Astrocyte (in vitro differentiated cells and primary cell): ENCODE measurements around the gene TARM1. TPM values are rescaled to one million over a fixed set of nuclear protein-coding genes. Genes with fewer than 3 reads are reported as not detected.

Experiments
- DNase-seq: peaks from one replicate; pipeline ENCODE4 v3.0.0-alpha.2; 2010; ENCODE audit warnings: low read depth
- FAIRE-seq: peaks from 2 replicates; lab custom pipeline; 2011; peaks lifted over from hg19 to GRCh38; lab: Jason Lieb, UNC
- H2AFZ ChIP-seq: 2 replicates; pipeline ENCODE4 v1.6.0; 2012; ENCODE audit warnings: low read depth, low read length, inconsistent platforms
- H3K27ac ChIP-seq: 2 replicates; pipeline ENCODE4 v1.5.1; 2011; ENCODE audit warnings: low read depth, low read length, inconsistent platforms
- H3K27me3 ChIP-seq: 2 replicates; pipeline ENCODE4 v1.6.0; 2011; ENCODE audit warnings: low read length, inconsistent platforms; ENCODE audit not compliant: insufficient read depth
- H3K36me3 ChIP-seq: 2 replicates; pipeline ENCODE4 v1.5.1; 2011; ENCODE audit warnings: low read length, inconsistent platforms; ENCODE audit not compliant: insufficient read depth
- H3K4me1 ChIP-seq: 2 replicates; pipeline ENCODE4 v1.5.1; 2011; ENCODE audit warnings: low read length, inconsistent platforms; ENCODE audit not compliant: insufficient read depth
- H3K4me2 ChIP-seq: 2 replicates; pipeline ENCODE4 v1.6.0; 2012; ENCODE audit warnings: low read length, inconsistent platforms
- H3K4me3 ChIP-seq: 2 replicates; pipeline ENCODE4 v1.5.1; 2011; ENCODE audit warnings: low read depth, mild to moderate bottlenecking, low read length, inconsistent platforms; ENCODE audit not compliant: insufficient read depth
- H3K79me2 ChIP-seq: 2 replicates; pipeline ENCODE4 v1.6.0; 2012; ENCODE audit warnings: mild to moderate bottlenecking, low read length, inconsistent platforms; ENCODE audit not compliant: insufficient read depth
- H3K9ac ChIP-seq: 2 replicates; pipeline ENCODE4 v1.6.0; 2012; ENCODE audit warnings: mild to moderate bottlenecking, low read length, inconsistent platforms
- H3K9me3 ChIP-seq: 2 replicates; pipeline ENCODE4 v1.5.1; 2012; ENCODE audit warnings: low read depth, mild to moderate bottlenecking, low read length, inconsistent platforms; ENCODE audit not compliant: insufficient read depth
- H4K20me1 ChIP-seq: 2 replicates; pipeline ENCODE4 v1.6.0; 2012; ENCODE audit warnings: low read length, inconsistent platforms; ENCODE audit not compliant: insufficient read depth
- H3K27ac Mint-ChIP-seq: one replicate; pipeline ENCODE4 v1.8.0; 2021; ENCODE audit warnings: mild to moderate bottlenecking, mixed read lengths; ENCODE audit not compliant: unreplicated experiment
- H3K27me3 Mint-ChIP-seq: one replicate; pipeline ENCODE4 v1.8.0; 2021; ENCODE audit warnings: low read depth, mixed read lengths; ENCODE audit not compliant: unreplicated experiment
- H3K36me3 Mint-ChIP-seq: one replicate; pipeline ENCODE4 v1.8.0; 2021; ENCODE audit warnings: low read depth, mixed read lengths; ENCODE audit not compliant: unreplicated experiment
- H3K4me1 Mint-ChIP-seq: one replicate; pipeline ENCODE4 v1.8.0; 2021; ENCODE audit warnings: low read depth, mixed read lengths; ENCODE audit not compliant: unreplicated experiment
- H3K4me3 Mint-ChIP-seq: one replicate; pipeline ENCODE4 v1.8.0; 2021; ENCODE audit warnings: mild to moderate bottlenecking, moderate library complexity, mixed read lengths; ENCODE audit not compliant: unreplicated experiment
- H3K9me3 Mint-ChIP-seq: one replicate; pipeline ENCODE4 v1.8.0; 2021; ENCODE audit warnings: mild to moderate bottlenecking, mixed read lengths; ENCODE audit not compliant: unreplicated experiment
- CTCF ChIP-seq: IDR thresholded peaks from 2 replicates; pipeline ENCODE4 v1.5.1; 2011; ENCODE audit warnings: low read depth, mild to moderate bottlenecking, inconsistent platforms, low read length, moderate library complexity; ENCODE audit not compliant: insufficient read depth
- EZH2 ChIP-seq: IDR thresholded peaks from 2 replicates; pipeline ENCODE4 v1.6.1; 2012; ENCODE audit warnings: mild to moderate bottlenecking, low read length, inconsistent platforms; ENCODE audit not compliant: insufficient read depth
- total RNA-seq: library from RNA; stranded (reverse); gene quantifications from 2 replicates; pipeline ENCODE4 v1.2.1, GENCODE V29; 2021

Gene TARM1
- total RNA-seq, 1 donor from 2014 or later: not detected

GRCh38 chr19:54069470-54069869 lies 11.7 kb downstream of the TARM1 start:
- Histone ChIP-seq H3K4me1 (no peaks in the 10 kb centered on the region), H3K36me3 (no peaks in the 10 kb centered on the region), H3K27me3 (no peaks in the 10 kb centered on the region), H4K20me1 (no peaks in the 10 kb centered on the region), H3K4me3 (no peak overlapping the region), H3K27ac (no peak overlapping the region), H3K9me3 (no peaks in the 10 kb centered on the region), H3K4me2 (no peak overlapping the region), H3K79me2 (no peaks in the 10 kb centered on the region), H3K9ac (no peak overlapping the region), H2AFZ (no peak overlapping the region)
- no peaks in the 10 kb centered on the region for H3K36me3 Mint-ChIP-seq
- no peaks in the 10 kb centered on the region for H3K4me1 Mint-ChIP-seq
- H3K4me3 Mint-ChIP-seq: no peak overlapping the region
- FAIRE-seq (no peak), DNase-seq (no peak)
- H3K9me3 Mint-ChIP-seq: peaks cover 13% of the 10 kb centered on the region
- TF ChIP-seq EZH2 (no peak), CTCF (no peak)
- no peak overlapping the region for H3K27ac Mint-ChIP-seq
- peaks cover 13% of the 10 kb centered on the region for H3K27me3 Mint-ChIP-seq

GRCh38 chr19:54063350-54064116 lies 17.6 kb downstream of the TARM1 start, which contains the start of gene VSTM1:
Gene VSTM1, minus strand, starts transcription at chr19:54063897. Its CDS starts 120 bp downstream, at chr19:54063777.
- H3K4me1 Mint-ChIP-seq: no peaks in the 10 kb centered on the region
- FAIRE-seq: no peak
- no peak for DNase-seq
- no peaks in the 10 kb centered on the region for H3K4me1 ChIP-seq
- no peak within 1 kb of the TSS for H3K9ac ChIP-seq
- H3K27ac ChIP-seq: no peak within 1 kb of the TSS
- no peaks in the 10 kb centered on the region for H3K36me3 ChIP-seq
- H3K4me3 ChIP-seq: no peak within 1 kb of the TSS
- no peaks in the 10 kb centered on the region for H4K20me1 ChIP-seq
- H3K27ac Mint-ChIP-seq: no peak within 1 kb of the TSS
- no peaks in the 10 kb centered on the region for H3K79me2 ChIP-seq
- H3K4me2 ChIP-seq: no peak within 1 kb of the TSS
- peaks cover 7% of the 10 kb centered on the region for H3K9me3 Mint-ChIP-seq
- no peak within 1 kb of the TSS for H2AFZ ChIP-seq
- TF ChIP-seq EZH2 (no peak), CTCF (no peak)
- peaks cover 14% of the 10 kb centered on the region for H3K27me3 Mint-ChIP-seq
- H3K27me3 ChIP-seq: no peaks in the 10 kb centered on the region
- H3K9me3 ChIP-seq: no peaks in the 10 kb centered on the region
- no peaks in the 10 kb centered on the region for H3K36me3 Mint-ChIP-seq
- H3K4me3 Mint-ChIP-seq: no peak within 1 kb of the TSS

- no peak for FAIRE-seq
- no peaks in the 10 kb centered on the region for H3K9me3 ChIP-seq
- H3K9ac ChIP-seq: no peak overlapping the region
- Mint-ChIP-seq H3K27ac (no peak overlapping the region), H3K4me3 (no peak overlapping the region), H3K4me1 (no peaks in the 10 kb centered on the region), H3K27me3 (peaks cover 10% of the 10 kb centered on the region), H3K9me3 (peaks cover 4% of the 10 kb centered on the region), H3K36me3 (no peaks in the 10 kb centered on the region)
- no peaks in the 10 kb centered on the region for H3K4me1 ChIP-seq
- H3K4me2 ChIP-seq: no peak overlapping the region
- no peak for TF ChIP-seq EZH2
- no peak for TF ChIP-seq CTCF
- no peaks in the 10 kb centered on the region for H3K36me3 ChIP-seq
- no peaks in the 10 kb centered on the region for H3K79me2 ChIP-seq
- no peak overlapping the region for H3K27ac ChIP-seq
- H3K27me3 ChIP-seq: no peaks in the 10 kb centered on the region
- no peak overlapping the region for H2AFZ ChIP-seq
- H4K20me1 ChIP-seq: no peaks in the 10 kb centered on the region
- no peak for DNase-seq
- H3K4me3 ChIP-seq: no peak overlapping the region
Measured at GRCh38 chr19:54062643-54063042, 18.5 kb downstream of the TARM1 start.
